HCT116 (cell line): Measurements from ENCODE around the gene ANKRD26. TPM values are rescaled to one million over a fixed set of nuclear protein-coding genes. Genes with fewer than 3 reads are reported as not detected.

Experiments used
- ATAC-seq: fragments of 200-7000 bp; cut with Tn5 transposase; 2 replicates; pipeline ENCODE4 v1.9.1; 2020; ENCODE audit warnings: mild to moderate bottlenecking, moderate library complexity
- BruUV-seq: library from RNA; stranded (reverse); fragments of 400-500 nt; replicated peaks from 2 replicates; lab custom pipeline; 2021; lab: Mats Ljungman, UMichigan
- CTCF ChIA-PET: fragments of 300-600 bp; sonication (Branson Sonifier 250); formaldehyde crosslinking; loops from one replicate; lab custom pipeline; 2021; ENCODE audit warnings: antibody characterized with exemption; lab: Charles Lee
- POLR2A ChIA-PET: fragments of 300-600, 350-600 bp; sonication (Branson Sonifier 250); formaldehyde crosslinking; loops from one replicate; lab custom pipeline; 2021; ENCODE audit warnings: antibody characterized with exemption; lab: Charles Lee
- RAD21 ChIA-PET, 2 experiments: fragments of 300-600 bp; sonication (Branson Sonifier 250); formaldehyde crosslinking; loops; one replicate each; lab custom pipeline; 2023; ENCODE audit warnings: low total read pairs in 2 of 2; ENCODE audit not compliant: uncharacterized antibody in 2 of 2, unreplicated experiment in 2 of 2, low non-redundant PET in 1 of 2; lab: Charles Lee
- DNase-seq: peaks from one replicate; pipeline ENCODE4 v3.0.0-alpha.2; 2010; ENCODE audit warnings: low read depth, low spot score
- H2AFZ ChIP-seq: fragments of 200-600 bp; shearing (Covaris generic), sonication (generic); 2 replicates; pipeline ENCODE4 v1.6.1; 2017; ENCODE audit warnings: low read depth, mixed run types, mixed read lengths, antibody characterized with exemption, low read length; ENCODE audit not compliant: poor library complexity, severe bottlenecking
- H3K27ac ChIP-seq: 2 replicates; pipeline ENCODE4 v1.5.1; 2012; ENCODE audit warnings: low read depth, low read length
- H3K27me3 ChIP-seq: fragments of 200-600 bp; sonication (generic); 2 replicates; pipeline ENCODE4 v1.6.1; 2016; ENCODE audit warnings: mixed run types, low read length, mixed read lengths; ENCODE audit not compliant: insufficient read depth
- H3K36me3 ChIP-seq, 2 experiments: fragments of 200-500 bp in 1 of 2; fragments of 200-600 bp in 1 of 2; sonication (Bioruptor generic) in 1 of 2; sonication (generic) in 1 of 2; 2 replicates each; pipeline versions ENCODE4 v1.5.1 to v1.6.1; 2014 to 2016; ENCODE audit warnings: low read length in 2 of 2, inconsistent platforms in 1 of 2, mixed read lengths in 1 of 2, mixed run types in 1 of 2; ENCODE audit not compliant: insufficient read depth in 2 of 2, control insufficient read depth in 1 of 2
- H3K4me1 ChIP-seq, 2 experiments: fragments of 200-600 bp in 1 of 2; sonication (generic) in 1 of 2; 2 replicates each; pipeline versions ENCODE4 v1.5.1 to v1.6.1; 2012 to 2017; ENCODE audit warnings: low read length in 2 of 2, inconsistent platforms in 1 of 2, mild to moderate bottlenecking in 1 of 2, mixed read lengths in 1 of 2, mixed run types in 1 of 2, moderate library complexity in 1 of 2; ENCODE audit not compliant: insufficient read depth in 2 of 2, control insufficient read depth in 1 of 2
- H3K4me2 ChIP-seq: fragments of 200-600 bp; sonication (generic); 2 replicates; pipeline ENCODE4 v1.6.1; 2017; ENCODE audit warnings: mixed run types, low read length, mixed read lengths
- H3K4me3 ChIP-seq, 2 experiments: fragments of 200-600 bp in 1 of 2; sonication (generic) in 1 of 2; replicated peaks in 1 of 2; 2 replicates each; pipeline ENCODE4 v1.5.1; 2011 to 2016; ENCODE audit warnings: low read length in 2 of 2, control low read depth in 1 of 2, low read depth in 1 of 2, mild to moderate bottlenecking in 1 of 2, mixed read lengths in 1 of 2, mixed run types in 1 of 2
- H3K79me2 ChIP-seq: fragments of 200-600 bp; sonication (generic); 2 replicates; pipeline ENCODE4 v1.6.1; 2017; ENCODE audit warnings: mild to moderate bottlenecking, mixed run types, low read length, moderate library complexity, mixed read lengths; ENCODE audit not compliant: insufficient read depth
- H3K9ac ChIP-seq: fragments of 200-600 bp; sonication (generic); 2 replicates; pipeline ENCODE4 v1.6.1; 2016; ENCODE audit warnings: low read length, mixed read lengths
- H3K9me2 ChIP-seq: fragments of 200-600 bp; sonication (generic), shearing (Covaris generic); 2 replicates; pipeline ENCODE4 v1.6.1; 2017; ENCODE audit warnings: mixed run types, mild to moderate bottlenecking, moderate library complexity; ENCODE audit not compliant: insufficient read depth
- H3K9me3 ChIP-seq, 2 experiments: fragments of 200-500 bp in 1 of 2; fragments of 200-600 bp in 1 of 2; sonication (Bioruptor generic) in 1 of 2; sonication (generic) in 1 of 2; 2 replicates each; pipeline ENCODE4 v1.6.1; 2014 to 2017; ENCODE audit warnings: low read length in 2 of 2, mixed read lengths in 2 of 2, inconsistent platforms in 1 of 2, low read depth in 1 of 2, mild to moderate bottlenecking in 1 of 2, mixed run types in 1 of 2, moderate library complexity in 1 of 2; ENCODE audit not compliant: control insufficient read depth in 1 of 2, insufficient read depth in 1 of 2
- H4K20me1 ChIP-seq: fragments of 200-600 bp; sonication (generic), shearing (Covaris generic); 2 replicates; pipeline ENCODE4 v1.6.1; 2017; ENCODE audit warnings: mixed run types, mild to moderate bottlenecking, moderate library complexity; ENCODE audit not compliant: insufficient read depth
- ATF3 ChIP-seq: IDR thresholded peaks from 2 replicates; pipeline ENCODE4 v1.6.1; 2012
- CBX3 ChIP-seq: IDR thresholded peaks from 2 replicates; pipeline ENCODE4 v1.6.1; 2012; ENCODE audit warnings: low read depth
- CEBPB ChIP-seq: IDR thresholded peaks from 2 replicates; pipeline ENCODE4 v1.6.1; 2012; ENCODE audit warnings: low read depth
- CTCF ChIP-seq, 3 experiments: fragments of 200-600 bp in 1 of 3; sonication (generic) in 1 of 3; IDR thresholded peaks in 2 of 3; conservative IDR thresholded peaks in 1 of 3; 2 replicates each; pipeline ENCODE4 v1.5.1; 2012 to 2017; ENCODE audit warnings: low read depth in 2 of 3, low read length in 2 of 3, antibody characterized with exemption in 1 of 3, borderline replicate concordance in 1 of 3, control low read depth in 1 of 3, mild to moderate bottlenecking in 1 of 3, mixed read lengths in 1 of 3, mixed run types in 1 of 3, moderate library complexity in 1 of 3; ENCODE audit not compliant: insufficient read depth in 1 of 3
- EGR1 ChIP-seq: IDR thresholded peaks from 2 replicates; pipeline ENCODE4 v1.6.1; 2012; ENCODE audit warnings: low read depth
- ELF1 ChIP-seq: IDR thresholded peaks from 2 replicates; pipeline ENCODE4 v1.6.1; 2012; ENCODE audit warnings: low read depth, borderline replicate concordance
- EZH2 ChIP-seq: fragments of 200-600 bp; sonication (generic); IDR thresholded peaks from 2 replicates; pipeline ENCODE4 v1.6.1; 2017; ENCODE audit warnings: antibody characterized with exemption, mixed run types
- EZH2phosphoT487 ChIP-seq: fragments of 200-600 bp; IDR thresholded peaks from 2 replicates; pipeline ENCODE4 v1.6.1; 2018; ENCODE audit warnings: antibody characterized with exemption, borderline replicate concordance
- FOSL1 ChIP-seq: IDR thresholded peaks from 2 replicates; pipeline ENCODE4 v1.6.1; 2012; ENCODE audit warnings: low read depth
- MAX ChIP-seq: IDR thresholded peaks from 2 replicates; pipeline ENCODE4 v1.6.1; 2012
- POLR2A ChIP-seq: IDR thresholded peaks from 2 replicates; pipeline ENCODE4 v1.7.0; 2011; ENCODE audit warnings: borderline replicate concordance; ENCODE audit not compliant: insufficient read depth, insufficient read length; ENCODE audit errors: extremely low read depth
- POLR2AphosphoS5 ChIP-seq: IDR thresholded peaks from 2 replicates; pipeline ENCODE4 v1.6.1; 2011; ENCODE audit warnings: mild to moderate bottlenecking, low read depth, low read length, moderate library complexity
- RAD21 ChIP-seq: IDR thresholded peaks from 2 replicates; pipeline ENCODE4 v1.6.1; 2012; ENCODE audit warnings: low read depth, mild to moderate bottlenecking
- REST ChIP-seq: IDR thresholded peaks from 2 replicates; pipeline ENCODE4 v1.6.1; 2012; ENCODE audit warnings: low read depth
- SIN3A ChIP-seq: IDR thresholded peaks from 2 replicates; pipeline ENCODE4 v1.6.1; 2012; ENCODE audit warnings: low read depth
- SRF ChIP-seq: IDR thresholded peaks from 2 replicates; pipeline ENCODE4 v1.6.1; 2012; ENCODE audit warnings: low read depth
- TCF7L2 ChIP-seq: IDR thresholded peaks from 2 replicates; pipeline ENCODE4 v1.7.0; 2011; ENCODE audit warnings: borderline replicate concordance, inconsistent platforms; ENCODE audit not compliant: insufficient read depth, insufficient read length; ENCODE audit errors: extremely low read depth
- YY1 ChIP-seq: IDR thresholded peaks from 2 replicates; pipeline ENCODE4 v1.6.1; 2011; ENCODE audit warnings: low read length, low read depth, moderate library complexity, mild to moderate bottlenecking; ENCODE audit not compliant: insufficient replicate concordance; ENCODE audit errors: extremely low read depth
- ZFX ChIP-seq: fragments of 450-650 bp; IDR thresholded peaks from 2 replicates; pipeline ENCODE4 v1.6.1; 2017
- ZNF274 ChIP-seq: fragments of 200-500 bp; sonication (Bioruptor generic); IDR thresholded peaks from 2 replicates; pipeline ENCODE4 v1.6.1; 2014; ENCODE audit warnings: mild to moderate bottlenecking, low read depth, low read length, inconsistent platforms
- intact Hi-C: fragments of 100-400 bp; cut with micrococcal nuclease; formaldehyde crosslinking; loops from 2 replicates; pipeline ENCODE4 v1.10.0; 2022
- total RNA-seq: library from RNA; stranded (reverse); gene quantifications from one replicate; pipeline ENCODE4 v1.2.1, GENCODE V29; 2021; ENCODE audit not compliant: unreplicated experiment

Gene ANKRD26
- total RNA-seq, 1 experiment from 2014 or later, result 5.5 TPM

- TF ChIP-seq EZH2 (no peak), FOSL1 (no peak), ATF3 (no peak), CBX3 (no peak), ELF1 (no peak), CEBPB (no peak)
- TF ChIP-seq, all 23 proteins: peak for 0
These were observed 80.1 kb downstream of the ANKRD26 start (continued) for GRCh38 chr10:27020243-27020642.

- POLR2A ChIA-PET, result no interaction called here
- CTCF ChIA-PET, result no interaction called here
- Histone ChIP-seq H3K4me1 (no peaks in the 10 kb centered on the region), H3K4me2 (no peak overlapping the region), H4K20me1 (no peaks in the 10 kb centered on the region; the same call in 1 of the 2 replicates), H3K9me3 (no peaks in the 10 kb centered on the region), H3K27me3 (no peaks in the 10 kb centered on the region), H3K36me3 (peaks cover 2 to 6% of the 10 kb centered on the region in 2 experiments; a peak in 1 of 4 replicates), H3K9ac (no peak overlapping the region), H3K79me2 (no peaks in the 10 kb centered on the region), H2AFZ (no peak overlapping the region), H3K27ac (no peak overlapping the region), H3K9me2 (no peaks in the 10 kb centered on the region), H3K4me3 (no peak overlapping the region)
- intact Hi-C loops, result no loop called here
- no peak for TF ChIP-seq YY1
- TF ChIP-seq FOSL1, result no peak
- TF ChIP-seq TCF7L2, result no peak
- TF ChIP-seq EZH2phosphoT487, result no peak
- no peak for TF ChIP-seq CTCF (IDR thresholded peaks at IDR 0.05 in 2 of 3, conservative IDR thresholded peaks at IDR 0.05 in 1 of 3; ENCODE audit: borderline replicate concordance in 1 of 3, insufficient read depth in 1 of 3, low read depth in 2 of 3, low read length in 2 of 3)
- TF ChIP-seq RAD21, result no peak
- TF ChIP-seq REST, result no peak
- TF ChIP-seq EGR1, result no peak
- TF ChIP-seq ZFX, result no peak
- no peak for TF ChIP-seq POLR2AphosphoS5
- TF ChIP-seq CEBPB, result no peak
- TF ChIP-seq SIN3A, result no peak
- TF ChIP-seq ZNF274, result no peak
- no peak for TF ChIP-seq POLR2A
- TF ChIP-seq MAX, result no peak
- TF ChIP-seq SRF, result no peak
- no peak for DNase-seq
- no TSS peak for BruUV-seq
- no peak for ATAC-seq
- RAD21 ChIA-PET, result no interaction called here
These were observed 80.5 kb downstream of the ANKRD26 start for GRCh38 chr10:27019827-27020226.
